ENCODE data around the gene ATF6B. TPM values are rescaled to one million over a fixed set of nuclear protein-coding genes. Genes with fewer than 3 reads are reported as not detected.

ATF6B gene
- total and polyA plus RNA-seq, 2 of the 13 experiments (the other 11 are each of a cell fraction or from before 2014, with no cell fraction given): 18.1 to 44.0 TPM

DNA sequence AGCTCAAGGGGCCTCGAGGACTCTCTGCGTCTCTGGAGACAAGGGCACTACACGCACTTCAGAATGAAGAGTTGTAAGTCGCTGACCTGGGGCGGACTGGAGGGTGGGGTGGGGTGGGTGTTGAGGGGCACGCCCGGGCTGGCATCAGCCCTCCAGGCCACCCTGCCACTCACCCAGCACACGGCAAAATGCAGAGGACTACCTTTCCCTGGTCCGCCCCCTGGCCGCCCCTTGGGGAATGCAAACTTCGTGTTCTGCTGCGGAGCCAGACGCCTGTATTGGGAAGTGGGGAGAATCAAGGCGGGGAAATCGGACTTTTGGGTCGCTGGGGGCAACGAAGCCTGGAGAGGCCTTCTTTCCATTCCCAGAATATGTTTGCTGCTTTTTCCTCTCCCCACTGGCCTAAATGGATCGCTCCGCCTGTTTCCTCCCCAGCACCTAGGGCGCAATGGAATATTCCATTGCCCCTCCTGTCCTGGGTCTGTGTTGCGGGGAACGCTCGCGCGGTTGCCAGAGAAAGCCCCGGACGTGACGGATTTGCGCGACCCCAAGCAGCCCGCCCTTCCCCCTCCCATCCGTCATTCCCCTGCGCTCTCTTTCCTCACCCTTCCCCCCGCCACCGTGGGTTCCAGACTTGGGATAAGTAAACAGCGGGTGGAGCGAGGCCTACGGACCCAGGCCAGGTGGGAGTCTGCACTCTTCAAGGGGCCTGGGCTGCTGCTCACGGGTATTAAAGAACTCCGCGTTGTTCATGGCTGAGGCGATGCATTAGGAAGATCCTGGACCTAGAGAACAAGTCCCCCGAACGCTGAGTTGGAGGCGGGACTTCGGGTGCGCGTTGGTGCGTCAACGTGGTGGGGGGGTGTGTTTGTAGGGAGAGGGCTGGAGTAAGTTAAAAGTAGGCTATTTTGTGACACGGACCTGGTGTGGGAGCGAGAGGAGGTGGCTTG lies 25.8 kb upstream of the ATF6B start, which contains the start of gene PPT2 (continued):
- TF ChIP-seq ZNF354B (CRISPR knock-in tag; IDR thresholded peaks at IDR 0.05) (peak; percentile 87; the same call in 1 of the 2 replicates), TBX2 (CRISPR knock-in tag; IDR thresholded peaks at IDR 0.05; ENCODE audit: borderline replicate concordance) (peak; percentile 68; the same call in 1 of the 2 replicates), NFE2L1 (CRISPR knock-in tag; IDR thresholded peaks at IDR 0.05; ENCODE audit: borderline replicate concordance) (peak; percentile 85; the same call in 1 of the 2 replicates), TRIM24 (CRISPR knock-in tag; IDR thresholded peaks at IDR 0.05) (no peak), ZNF660 (CRISPR knock-in tag; IDR thresholded peaks at IDR 0.05; ENCODE audit: borderline replicate concordance, low read depth) (no peak), ZNF629 (CRISPR knock-in tag; conservative IDR thresholded peaks at IDR 0.05) (no peak), EED (CRISPR knock-in tag; IDR thresholded peaks at IDR 0.05) (no peak; the same call in 1 of the 2 replicates), POLR2AphosphoS2 (IDR thresholded peaks at IDR 0.05; ENCODE audit: low read depth, low read length) (no peak), KAT2B (IDR thresholded peaks at IDR 0.05; ENCODE audit: borderline replicate concordance, low read depth, low read length) (no peak), NFE2L2 (IDR thresholded peaks at IDR 0.05; ENCODE audit: low read length) (no peak), LCORL (IDR thresholded peaks at IDR 0.05) (no peak), LCORL (CRISPR knock-in tag; IDR thresholded peaks at IDR 0.05) (no peak), ZNF577 (CRISPR knock-in tag; IDR thresholded peaks at IDR 0.05; ENCODE audit: borderline replicate concordance, low read depth) (no peak), ZNF607 (CRISPR knock-in tag; IDR thresholded peaks at IDR 0.05; ENCODE audit: borderline replicate concordance) (no peak), SUZ12 (IDR thresholded peaks at IDR 0.05; ENCODE audit: low read depth, low read length) (no peak), RBAK (CRISPR knock-in tag; IDR thresholded peaks at IDR 0.05) (no peak), GFI1 (CRISPR knock-in tag; IDR thresholded peaks at IDR 0.05; ENCODE audit: borderline replicate concordance) (no peak), NR2F6 (IDR thresholded peaks at IDR 0.05) (peak; percentile 40; the same call in 1 of the 2 replicates), NR2F6 (CRISPR knock-in tag; IDR thresholded peaks at IDR 0.05) (peak; percentile 47; the same call in 1 of the 2 replicates), ZSCAN9 (CRISPR knock-in tag; IDR thresholded peaks at IDR 0.05; ENCODE audit: borderline replicate concordance) (peak; percentile 37; the same call in 1 of the 2 replicates), TEAD3 (CRISPR knock-in tag; optimal IDR thresholded peaks at IDR 0.05; ENCODE audit: borderline replicate concordance) (no peak)
- TF ChIP-seq, protein P1, sequence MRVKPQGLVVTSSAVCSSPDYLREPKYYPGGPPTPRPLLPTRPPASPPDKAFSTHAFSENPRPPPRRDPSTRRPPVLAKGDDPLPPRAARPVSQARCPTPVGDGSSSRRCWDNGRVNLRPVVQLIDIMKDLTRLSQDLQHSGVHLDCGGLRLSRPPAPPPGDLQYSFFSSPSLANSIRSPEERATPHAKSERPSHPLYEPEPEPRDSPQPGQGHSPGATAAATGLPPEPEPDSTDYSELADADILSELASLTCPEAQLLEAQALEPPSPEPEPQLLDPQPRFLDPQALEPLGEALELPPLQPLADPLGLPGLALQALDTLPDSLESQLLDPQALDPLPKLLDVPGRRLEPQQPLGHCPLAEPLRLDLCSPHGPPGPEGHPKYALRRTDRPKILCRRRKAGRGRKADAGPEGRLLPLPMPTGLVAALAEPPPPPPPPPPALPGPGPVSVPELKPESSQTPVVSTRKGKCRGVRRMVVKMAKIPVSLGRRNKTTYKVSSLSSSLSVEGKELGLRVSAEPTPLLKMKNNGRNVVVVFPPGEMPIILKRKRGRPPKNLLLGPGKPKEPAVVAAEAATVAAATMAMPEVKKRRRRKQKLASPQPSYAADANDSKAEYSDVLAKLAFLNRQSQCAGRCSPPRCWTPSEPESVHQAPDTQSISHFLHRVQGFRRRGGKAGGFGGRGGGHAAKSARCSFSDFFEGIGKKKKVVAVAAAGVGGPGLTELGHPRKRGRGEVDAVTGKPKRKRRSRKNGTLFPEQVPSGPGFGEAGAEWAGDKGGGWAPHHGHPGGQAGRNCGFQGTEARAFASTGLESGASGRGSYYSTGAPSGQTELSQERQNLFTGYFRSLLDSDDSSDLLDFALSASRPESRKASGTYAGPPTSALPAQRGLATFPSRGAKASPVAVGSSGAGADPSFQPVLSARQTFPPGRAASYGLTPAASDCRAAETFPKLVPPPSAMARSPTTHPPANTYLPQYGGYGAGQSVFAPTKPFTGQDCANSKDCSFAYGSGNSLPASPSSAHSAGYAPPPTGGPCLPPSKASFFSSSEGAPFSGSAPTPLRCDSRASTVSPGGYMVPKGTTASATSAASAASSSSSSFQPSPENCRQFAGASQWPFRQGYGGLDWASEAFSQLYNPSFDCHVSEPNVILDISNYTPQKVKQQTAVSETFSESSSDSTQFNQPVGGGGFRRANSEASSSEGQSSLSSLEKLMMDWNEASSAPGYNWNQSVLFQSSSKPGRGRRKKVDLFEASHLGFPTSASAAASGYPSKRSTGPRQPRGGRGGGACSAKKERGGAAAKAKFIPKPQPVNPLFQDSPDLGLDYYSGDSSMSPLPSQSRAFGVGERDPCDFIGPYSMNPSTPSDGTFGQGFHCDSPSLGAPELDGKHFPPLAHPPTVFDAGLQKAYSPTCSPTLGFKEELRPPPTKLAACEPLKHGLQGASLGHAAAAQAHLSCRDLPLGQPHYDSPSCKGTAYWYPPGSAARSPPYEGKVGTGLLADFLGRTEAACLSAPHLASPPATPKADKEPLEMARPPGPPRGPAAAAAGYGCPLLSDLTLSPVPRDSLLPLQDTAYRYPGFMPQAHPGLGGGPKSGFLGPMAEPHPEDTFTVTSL (CRISPR knock-in tag; IDR thresholded peaks at IDR 0.05; ENCODE audit: borderline replicate concordance): peak; percentile 45; the same call in 1 of the 2 replicates
- TF ChIP-seq, protein P2, sequence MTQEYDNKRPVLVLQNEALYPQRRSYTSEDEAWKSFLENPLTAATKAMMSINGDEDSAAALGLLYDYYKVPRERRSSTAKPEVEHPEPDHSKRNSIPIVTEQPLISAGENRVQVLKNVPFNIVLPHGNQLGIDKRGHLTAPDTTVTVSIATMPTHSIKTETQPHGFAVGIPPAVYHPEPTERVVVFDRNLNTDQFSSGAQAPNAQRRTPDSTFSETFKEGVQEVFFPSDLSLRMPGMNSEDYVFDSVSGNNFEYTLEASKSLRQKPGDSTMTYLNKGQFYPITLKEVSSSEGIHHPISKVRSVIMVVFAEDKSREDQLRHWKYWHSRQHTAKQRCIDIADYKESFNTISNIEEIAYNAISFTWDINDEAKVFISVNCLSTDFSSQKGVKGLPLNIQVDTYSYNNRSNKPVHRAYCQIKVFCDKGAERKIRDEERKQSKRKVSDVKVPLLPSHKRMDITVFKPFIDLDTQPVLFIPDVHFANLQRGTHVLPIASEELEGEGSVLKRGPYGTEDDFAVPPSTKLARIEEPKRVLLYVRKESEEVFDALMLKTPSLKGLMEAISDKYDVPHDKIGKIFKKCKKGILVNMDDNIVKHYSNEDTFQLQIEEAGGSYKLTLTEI (CRISPR knock-in tag; conservative IDR thresholded peaks at IDR 0.05): no peak

Measured in HepG2 (cell line).